Lower leg skin (tissue), 4 donors: ENCODE data around the gene IFT74. TPM values are rescaled to one million over a fixed set of nuclear protein-coding genes. Genes with fewer than 3 reads are reported as not detected.
A peak's percentile ranks its signal among the peaks of the same experiment; 100 is the strongest.

Experiments used
- DNase-seq, 2 donors: peaks; one replicate each; pipeline ENCODE4 v3.0.0-alpha.2; 2019; ENCODE audit warnings: low spot score in 2 of 2
- H3K4me3 ChIP-seq: fragments of 200-600 bp; sonication (generic); 2 replicates; pipeline ENCODE4 v1.5.1; 2017; ENCODE audit warnings: mild to moderate bottlenecking, low read depth; ENCODE audit not compliant: poor library complexity, severe bottlenecking
- CTCF ChIP-seq, 3 donors: fragments of 450-650 bp; IDR thresholded peaks; one replicate each; pipeline ENCODE4 v1.5.1; 2016; ENCODE audit warnings: antibody characterized with exemption in 3 of 3, mild to moderate bottlenecking in 3 of 3, moderate library complexity in 2 of 3
- POLR2A ChIP-seq, 2 donors: fragments of 450-650 bp; IDR thresholded peaks; one replicate each; pipeline ENCODE4 v1.6.1; 2016 to 2017; ENCODE audit warnings: antibody characterized with exemption in 2 of 2, mild to moderate bottlenecking in 1 of 2, moderate library complexity in 1 of 2
- WGBS, 2 donors: methylation state at CpG; one replicate each; pipeline ENCODE4 v1.1.5; 2018; 5-methylcytosine and 5-hydroxymethylcytosine counted together
- intact Hi-C: fragments of 100-400 bp; cut with DNase I; formaldehyde crosslinking; loops from one replicate; pipeline ENCODE4 v1.15.0; 2023; ENCODE audit warnings: low total_unique reads
- total RNA-seq, 4 donors: library from RNA; depleted of rRNA; stranded (reverse); fragments of >200 nt; gene quantifications; one replicate each; pipeline ENCODE4 v1.1.0, GENCODE V29; 2016

Gene IFT74
- total RNA-seq, 4 donors from 2014 or later, result 7.6 to 13.9 (median 9.9) TPM

GRCh38 chr9:26954050-26954508 is 2.1 kb upstream of the IFT74 start:
- TF ChIP-seq CTCF (IDR thresholded peaks at IDR 0.05) (no peak), POLR2A (IDR thresholded peaks at IDR 0.05) (no peak)
- intact Hi-C loops, result no loop called here
- 68 to 78% methylated on average over 3 of the region's 3 CpGs for WGBS, 2 donors
- DNase-seq, result no peak
- H3K4me3 ChIP-seq, result no peak overlapping the region

GRCh38 chr9:26955222-26955903 is 849 bp upstream of the IFT74 start:
- H3K4me3 ChIP-seq, result no peak overlapping the region
- intact Hi-C loops, result no loop called here
- TF ChIP-seq CTCF (IDR thresholded peaks at IDR 0.05) (no peak), POLR2A (IDR thresholded peaks at IDR 0.05) (no peak)
- 58 to 72% methylated on average over 4 of the region's 4 CpGs for WGBS, 2 donors
- DNase-seq, result no peak

- intact Hi-C loops, result no loop called here
- no peak for DNase-seq
- 18 to 24% methylated on average over 6 of the region's 6 CpGs for WGBS, 2 donors
- H3K4me3 ChIP-seq, result peak overlapping the region; percentile 41
- TF ChIP-seq CTCF (IDR thresholded peaks at IDR 0.05), result no peak
- no peak for TF ChIP-seq POLR2A (IDR thresholded peaks at IDR 0.05)
These were observed 635 bp downstream of the IFT74 start for GRCh38 chr9:26956860-26957233.

GRCh38 chr9:26971721-26972120 is 15.5 kb downstream of the IFT74 start:
- WGBS, 2 donors, result 90 to 96% methylated on average over 1 of the region's 1 CpG
- no peak for DNase-seq
- TF ChIP-seq POLR2A (IDR thresholded peaks at IDR 0.05), result no peak
- TF ChIP-seq CTCF (IDR thresholded peaks at IDR 0.05), result no peak
- no peak overlapping the region for H3K4me3 ChIP-seq
- intact Hi-C loops, result loop anchor here (5.0 kb wide), 1 partner anchor 224 kb away; no protein-coding TSS in a partner anchor

- WGBS, 2 donors, result 75 to 94% methylated on average over 5 of the region's 5 CpGs
- TF ChIP-seq POLR2A (IDR thresholded peaks at IDR 0.05), result no peak
- no peak for TF ChIP-seq CTCF (IDR thresholded peaks at IDR 0.05)
- H3K4me3 ChIP-seq, result no peak overlapping the region
- intact Hi-C loops, result loop anchor here (5.0 kb wide), 1 partner anchor 227 kb away; no protein-coding TSS in a partner anchor
- DNase-seq, result no peak
These were observed 17.8 kb downstream of the IFT74 start for GRCh38 chr9:26973989-26974388.

GRCh38 chr9:26974927-26975326 is 18.7 kb downstream of the IFT74 start:
- 77 to 85% methylated on average over 4 of the region's 4 CpGs for WGBS, 2 donors
- H3K4me3 ChIP-seq, result no peak overlapping the region
- no peak for TF ChIP-seq POLR2A (IDR thresholded peaks at IDR 0.05)
- no peak for TF ChIP-seq CTCF (IDR thresholded peaks at IDR 0.05)
- DNase-seq, result no peak
- intact Hi-C loops, result loop anchor here (5.0 kb wide), 1 partner anchor 228 kb away; no protein-coding TSS in a partner anchor
